NCI-H1092 treated with DMSO at 0.1 percent for 48 hours (cell line): ENCODE results near the gene OR6B2.
"Not testable (repeated sequence)": the region's sequence is repeated elsewhere in the genome, so short reads cannot be mapped to it uniquely, and the experiment has no call there.

ENCODE experiments used
- DNase-seq: peaks from one replicate; lab custom pipeline; 2025; lab: John Stamatoyannopoulos, UW

Gene OR6B2

GRCh38 chr2:240030379-240031094 lies at the start of gene OR6B2:
Gene OR6B2, minus strand, starts transcription at chr2:240030429. Its CDS starts 0 bp downstream, at chr2:240030429.
- DNase-seq = no peak

GRCh38 chr2:240078631-240079030 lies 48.4 kb upstream of the OR6B2 start:
- no peak for DNase-seq

- no peak for DNase-seq
Measured at GRCh38 chr2:240077442-240077841, 47.2 kb upstream of the OR6B2 start.

- DNase-seq = no peak
Measured at GRCh38 chr2:240074545-240074944, 44.3 kb upstream of the OR6B2 start.

- DNase-seq = no peak
Measured at GRCh38 chr2:240070907-240071306, 40.7 kb upstream of the OR6B2 start.

GRCh38 chr2:240069829-240070228 lies 39.6 kb upstream of the OR6B2 start:
- no peak for DNase-seq

GRCh38 chr2:240068193-240068592 lies 38.0 kb upstream of the OR6B2 start:
- DNase-seq = no peak

- DNase-seq = no peak
Measured at GRCh38 chr2:240066489-240066888, 36.3 kb upstream of the OR6B2 start.

- DNase-seq = no peak
Measured at GRCh38 chr2:240064898-240065297, 34.7 kb upstream of the OR6B2 start.

GRCh38 chr2:240060977-240061591 lies 30.9 kb upstream of the OR6B2 start:
- DNase-seq = peak; percentile 1

- no peak for DNase-seq
Measured at GRCh38 chr2:240056678-240057077, 26.4 kb upstream of the OR6B2 start.

- no peak for DNase-seq
Measured at GRCh38 chr2:240055177-240055917, 25.1 kb upstream of the OR6B2 start.

GRCh38 chr2:240053173-240054155 lies 23.2 kb upstream of the OR6B2 start, which contains the start of gene OR6B3:
Gene OR6B3, minus strand, starts transcription at chr2:240053521.
- no peak for DNase-seq

- DNase-seq = no peak
Measured at GRCh38 chr2:240052524-240052923, 22.3 kb upstream of the OR6B2 start.

- DNase-seq = no peak
Measured at GRCh38 chr2:240051697-240052096, 21.5 kb upstream of the OR6B2 start.

- DNase-seq = no peak
Measured at GRCh38 chr2:240050278-240050677, 20.0 kb upstream of the OR6B2 start.

GRCh38 chr2:240048237-240048636 lies 18.0 kb upstream of the OR6B2 start:
- DNase-seq = no peak

- DNase-seq = no peak
Measured at GRCh38 chr2:240045098-240045497, 14.9 kb upstream of the OR6B2 start.

GRCh38 chr2:240044096-240044495 lies 13.9 kb upstream of the OR6B2 start:
- not testable (repeated sequence) for DNase-seq

GRCh38 chr2:240043279-240043989 lies 13.2 kb upstream of the OR6B2 start:
- DNase-seq = no peak

- DNase-seq = no peak
Measured at GRCh38 chr2:240042740-240043139, 12.5 kb upstream of the OR6B2 start.
